ENCODE data around the gene IFT122.

IFT122 gene

GRCh38 chr3:129559565-129560079 is 119.6 kb downstream of the IFT122 start:
- no peak for DNase-seq

GRCh38 chr3:129560269-129560787 is 120.3 kb downstream of the IFT122 start:
- no peak for DNase-seq

- no peak for DNase-seq
These were observed 121.0 kb downstream of the IFT122 start for GRCh38 chr3:129560911-129561594.

- no peak for DNase-seq
These were observed 121.7 kb downstream of the IFT122 start for GRCh38 chr3:129561619-129562248.

GRCh38 chr3:129562803-129563202 is 122.8 kb downstream of the IFT122 start:
- DNase-seq, result no peak

GRCh38 chr3:129563332-129563731 is 123.3 kb downstream of the IFT122 start:
- DNase-seq, result no peak

GRCh38 chr3:129563850-129564535 is 124.0 kb downstream of the IFT122 start:
- DNase-seq, result no peak

- DNase-seq, result no peak
These were observed 125.1 kb downstream of the IFT122 start for GRCh38 chr3:129564981-129565644.

- DNase-seq, result no peak
These were observed 125.9 kb downstream of the IFT122 start for GRCh38 chr3:129565902-129566301.

- DNase-seq, result no peak
These were observed 127.2 kb downstream of the IFT122 start for GRCh38 chr3:129567176-129567705.

- DNase-seq, result no peak
These were observed 127.9 kb downstream of the IFT122 start for GRCh38 chr3:129567939-129568338.

- no peak for DNase-seq
These were observed 129.8 kb downstream of the IFT122 start for GRCh38 chr3:129569856-129570255.
